Neural cell (in vitro differentiated cells): ENCODE results near the gene CRTAC1. TPM values are rescaled to one million over a fixed set of nuclear protein-coding genes. Genes with fewer than 3 reads are reported as not detected.

ENCODE experiments used
- H2AFZ ChIP-seq: fragments of 200-600, 300-800 bp; sonication (generic), shearing (Covaris generic); 2 replicates; pipeline ENCODE4 v1.6.0; 2014; ENCODE audit warnings: low read depth, mild to moderate bottlenecking, antibody characterized with exemption, low read length, moderate library complexity
- H3F3A ChIP-seq: fragments of 200-600 bp; shearing (Covaris generic); 2 replicates; pipeline ENCODE4 v1.6.1; 2016; ENCODE audit warnings: mild to moderate bottlenecking, moderate library complexity, mixed read lengths, antibody characterized with exemption, low read length; ENCODE audit not compliant: insufficient read depth, poor library complexity, severe bottlenecking
- H3K27ac ChIP-seq: fragments of 200-600, 300-800 bp; sonication (generic), shearing (Covaris generic); 2 replicates; pipeline ENCODE4 v1.5.1; 2014; ENCODE audit warnings: mild to moderate bottlenecking, low read length, moderate library complexity
- H3K27me3 ChIP-seq: fragments of 300-800, 200-600 bp; sonication (generic), shearing (Covaris generic); 2 replicates; pipeline ENCODE4 v1.6.0; 2014; ENCODE audit warnings: mild to moderate bottlenecking, low read depth, low read length, moderate library complexity; ENCODE audit not compliant: insufficient read depth
- H3K36me3 ChIP-seq: fragments of 300-800, 200-600 bp; sonication (generic), shearing (Covaris generic); 2 replicates; pipeline ENCODE4 v1.5.1; 2014; ENCODE audit warnings: mild to moderate bottlenecking, antibody characterized with exemption, low read length, moderate library complexity; ENCODE audit not compliant: insufficient read depth
- H3K4me2 ChIP-seq: fragments of 300-800, 200-600 bp; sonication (generic), shearing (Covaris generic); 2 replicates; pipeline ENCODE4 v1.6.0; 2014; ENCODE audit warnings: mild to moderate bottlenecking, low read length
- H3K4me3 ChIP-seq: fragments of 300-800, 200-600 bp; sonication (generic), shearing (Covaris generic); 2 replicates; pipeline ENCODE4 v1.5.1; 2014; ENCODE audit warnings: mild to moderate bottlenecking, low read length, moderate library complexity
- H3K79me2 ChIP-seq: fragments of 200-600 bp; shearing (Covaris generic); replicated peaks from 2 replicates; pipeline ENCODE4 v1.6.0; 2014; ENCODE audit warnings: mild to moderate bottlenecking, low read length, moderate library complexity; ENCODE audit not compliant: insufficient read depth
- H3K9ac ChIP-seq: fragments of 300-800, 200-600 bp; sonication (generic), shearing (Covaris generic); 2 replicates; pipeline ENCODE4 v1.6.1; 2016; ENCODE audit warnings: mild to moderate bottlenecking, low read length, mixed read lengths
- H3K9me2 ChIP-seq: fragments of 200-600 bp; shearing (Covaris generic); 2 replicates; pipeline ENCODE4 v1.6.1; 2016; ENCODE audit warnings: mild to moderate bottlenecking, low read length, mixed read lengths; ENCODE audit not compliant: insufficient read depth
- H3K9me3 ChIP-seq: fragments of 200-600, 300-800 bp; sonication (generic), shearing (Covaris generic); 2 replicates; pipeline ENCODE4 v1.6.1; 2016; ENCODE audit warnings: mild to moderate bottlenecking, mixed run types, low read length, moderate library complexity, mixed read lengths
- H4K20me1 ChIP-seq: fragments of 200-600 bp; shearing (Covaris generic); 2 replicates; pipeline ENCODE4 v1.6.1; 2016; ENCODE audit warnings: mild to moderate bottlenecking, mixed run types; ENCODE audit not compliant: insufficient read depth
- CTCF ChIP-seq: fragments of 450-650 bp; IDR thresholded peaks from 2 replicates; pipeline ENCODE4 v1.5.1; 2014; ENCODE audit warnings: antibody characterized with exemption, mild to moderate bottlenecking, moderate library complexity; ENCODE audit not compliant: poor library complexity, severe bottlenecking
- EP300 ChIP-seq: fragments of 450-650 bp; conservative IDR thresholded peaks from 2 replicates; pipeline ENCODE4 v1.6.1; 2014; ENCODE audit warnings: antibody characterized with exemption, mild to moderate bottlenecking, moderate library complexity; ENCODE audit not compliant: poor library complexity, severe bottlenecking
- EZH2 ChIP-seq: fragments of 200-600, 300-800 bp; shearing (Covaris generic), sonication (generic); IDR thresholded peaks from 2 replicates; pipeline ENCODE4 v1.6.1; 2014; ENCODE audit warnings: antibody characterized with exemption, low read length, borderline replicate concordance, mild to moderate bottlenecking; ENCODE audit not compliant: insufficient read depth, poor library complexity, severe bottlenecking
- MXI1 ChIP-seq: fragments of 450-650 bp; conservative IDR thresholded peaks from 2 replicates; pipeline ENCODE4 v1.6.1; 2014; ENCODE audit warnings: antibody characterized with exemption, mild to moderate bottlenecking; ENCODE audit not compliant: poor library complexity, severe bottlenecking
- POLR2AphosphoS5 ChIP-seq: IDR thresholded peaks from 2 replicates; pipeline ENCODE4 v1.6.1; 2012
- RAD21 ChIP-seq: fragments of 450-650 bp; conservative IDR thresholded peaks from 2 replicates; pipeline ENCODE4 v1.6.1; 2014; ENCODE audit warnings: antibody characterized with exemption, mild to moderate bottlenecking, moderate library complexity
- REST ChIP-seq: IDR thresholded peaks from 2 replicates; pipeline ENCODE4 v1.6.1; 2012; ENCODE audit warnings: borderline replicate concordance
- SMC3 ChIP-seq: fragments of 450-650 bp; conservative IDR thresholded peaks from 2 replicates; pipeline ENCODE4 v1.6.1; 2014; ENCODE audit warnings: antibody characterized with exemption, mild to moderate bottlenecking, moderate library complexity; ENCODE audit not compliant: poor library complexity
- TAF1 ChIP-seq: IDR thresholded peaks from 2 replicates; pipeline ENCODE4 v1.6.1; 2012; ENCODE audit warnings: low read depth
- polyA plus RNA-seq: library from polyadenylated mRNA; depleted of rRNA; stranded (reverse); fragments of >200 nt; gene quantifications from 2 replicates; pipeline ENCODE4 v1.2.3, GENCODE V29; 2014

Gene CRTAC1
- polyA plus RNA-seq, 1 donor from 2014 or later = 1.1 TPM

GRCh38 chr10:97827702-97828291 is 202.6 kb downstream of the CRTAC1 start:
- H2AFZ ChIP-seq = no peak overlapping the region
- H3K4me2 ChIP-seq = no peak overlapping the region
- H3K27me3 ChIP-seq = no peaks in the 10 kb centered on the region
- no peaks in the 10 kb centered on the region for H3K36me3 ChIP-seq
- TF ChIP-seq REST (no peak), EZH2 (no peak)
- no peaks in the 10 kb centered on the region for H3K79me2 ChIP-seq
- H3K9me3 ChIP-seq = no peaks in the 10 kb centered on the region
- no peak overlapping the region for H3K4me3 ChIP-seq
- H3F3A ChIP-seq = no peaks in the 10 kb centered on the region
- H4K20me1 ChIP-seq = no peaks in the 10 kb centered on the region
- H3K27ac ChIP-seq = no peak overlapping the region
- H3K9me2 ChIP-seq = no peaks in the 10 kb centered on the region
- H3K9ac ChIP-seq = no peak overlapping the region

GRCh38 chr10:97826892-97827291 is 203.5 kb downstream of the CRTAC1 start:
- H3K27ac ChIP-seq = no peak overlapping the region

More at GRCh38 chr10:97826892-97827291, 203.5 kb downstream of the CRTAC1 start:
- Histone ChIP-seq H3K9me2 (no peaks in the 10 kb centered on the region), H3K27me3 (no peaks in the 10 kb centered on the region), H3K9me3 (no peaks in the 10 kb centered on the region), H3K4me2 (no peak overlapping the region), H3F3A (no peaks in the 10 kb centered on the region), H3K79me2 (no peaks in the 10 kb centered on the region), H3K9ac (no peak overlapping the region), H2AFZ (no peak overlapping the region), H4K20me1 (no peaks in the 10 kb centered on the region), H3K36me3 (no peaks in the 10 kb centered on the region), H3K4me3 (no peak overlapping the region)
- TF ChIP-seq EZH2 (no peak), REST (no peak), MXI1 (no peak), TAF1 (no peak), SMC3 (no peak), POLR2AphosphoS5 (no peak), RAD21 (no peak), CTCF (no peak), EP300 (no peak)
